ENCODE measurements around the gene MAGI3. TPM values are rescaled to one million over a fixed set of nuclear protein-coding genes. Genes with fewer than 3 reads are reported as not detected.
"Not testable (repeated sequence)": the region's sequence is repeated elsewhere in the genome, so short reads cannot be mapped to it uniquely, and the experiment has no call there.

The MAGI3 gene
- total RNA-seq, 1 donor from 2014 or later = 1.0 TPM

GRCh38 chr1:113456967-113457366 is 66.7 kb downstream of the MAGI3 start:
- ChIA-PET POLR2A (no interaction called here), CTCF (no interaction called here)
- H3K4me3 Mint-ChIP-seq = no peak overlapping the region
- intact Hi-C loops (cut with micrococcal nuclease) = no loop called here
- TF ChIP-seq CTCF (IDR thresholded peaks at IDR 0.05) = no peak
- no peak for ATAC-seq (ENCODE audit: low read depth)
- H3K27ac Mint-ChIP-seq = no peak overlapping the region
- H3K9me3 Mint-ChIP-seq = no peaks in the 10 kb centered on the region
- DNase-seq = no peak
- H3K27me3 Mint-ChIP-seq = peaks cover 3% of the 10 kb centered on the region
- no peaks in the 10 kb centered on the region for H3K4me1 Mint-ChIP-seq
- H3K36me3 Mint-ChIP-seq (ENCODE audit: low read depth) = no peaks in the 10 kb centered on the region

GRCh38 chr1:113459279-113459678 is 69.0 kb downstream of the MAGI3 start:
- CTCF ChIA-PET = no interaction called here
- TF ChIP-seq CTCF (IDR thresholded peaks at IDR 0.05) = no peak
- peaks cover 3% of the 10 kb centered on the region for H3K27me3 Mint-ChIP-seq

DNA sequence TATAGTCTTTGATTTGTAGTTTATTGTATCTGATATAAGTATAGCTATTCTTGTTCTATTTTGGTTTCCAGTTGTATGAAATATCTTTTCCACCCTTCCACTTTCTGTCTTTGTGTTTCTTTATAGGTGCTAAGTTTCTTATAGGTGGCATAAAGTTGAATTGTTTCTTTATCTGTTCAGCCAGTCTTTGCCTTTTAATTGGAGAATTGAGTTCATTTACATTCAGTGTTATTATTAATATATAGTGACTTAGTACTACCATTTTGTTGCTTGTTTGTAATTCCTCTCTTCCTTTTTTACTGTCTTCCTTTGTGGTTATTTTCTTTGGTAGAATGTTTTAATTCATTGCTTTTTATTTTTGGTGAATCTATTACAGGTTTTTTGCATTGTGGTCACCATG is 77.7 kb downstream of the MAGI3 start:
- Mint-ChIP-seq H3K9me3 (peaks cover 9% of the 10 kb centered on the region), H3K4me1 (no peaks in the 10 kb centered on the region), H3K27me3 (peaks cover 4% of the 10 kb centered on the region), H3K36me3 (ENCODE audit: low read depth) (no peaks in the 10 kb centered on the region), H3K27ac (no peak overlapping the region), H3K4me3 (no peak overlapping the region)
- no peak for TF ChIP-seq CTCF (IDR thresholded peaks at IDR 0.05)
- POLR2A ChIA-PET = no interaction called here
- DNase-seq = no peak
- CTCF ChIA-PET = no interaction called here
- ATAC-seq (ENCODE audit: low read depth) = no peak
- intact Hi-C loops (cut with micrococcal nuclease) = no loop called here

More at GRCh38 chr1:113459279-113459678, 69.0 kb downstream of the MAGI3 start:
- POLR2A ChIA-PET = no interaction called here
- no peak overlapping the region for H3K4me3 Mint-ChIP-seq
- intact Hi-C loops (cut with micrococcal nuclease) = no loop called here
- H3K27ac Mint-ChIP-seq = no peak overlapping the region
- H3K9me3 Mint-ChIP-seq = no peaks in the 10 kb centered on the region
- H3K4me1 Mint-ChIP-seq = no peaks in the 10 kb centered on the region
- ATAC-seq (ENCODE audit: low read depth) (no peak), DNase-seq (no peak)
- no peaks in the 10 kb centered on the region for H3K36me3 Mint-ChIP-seq (ENCODE audit: low read depth)

DNA sequence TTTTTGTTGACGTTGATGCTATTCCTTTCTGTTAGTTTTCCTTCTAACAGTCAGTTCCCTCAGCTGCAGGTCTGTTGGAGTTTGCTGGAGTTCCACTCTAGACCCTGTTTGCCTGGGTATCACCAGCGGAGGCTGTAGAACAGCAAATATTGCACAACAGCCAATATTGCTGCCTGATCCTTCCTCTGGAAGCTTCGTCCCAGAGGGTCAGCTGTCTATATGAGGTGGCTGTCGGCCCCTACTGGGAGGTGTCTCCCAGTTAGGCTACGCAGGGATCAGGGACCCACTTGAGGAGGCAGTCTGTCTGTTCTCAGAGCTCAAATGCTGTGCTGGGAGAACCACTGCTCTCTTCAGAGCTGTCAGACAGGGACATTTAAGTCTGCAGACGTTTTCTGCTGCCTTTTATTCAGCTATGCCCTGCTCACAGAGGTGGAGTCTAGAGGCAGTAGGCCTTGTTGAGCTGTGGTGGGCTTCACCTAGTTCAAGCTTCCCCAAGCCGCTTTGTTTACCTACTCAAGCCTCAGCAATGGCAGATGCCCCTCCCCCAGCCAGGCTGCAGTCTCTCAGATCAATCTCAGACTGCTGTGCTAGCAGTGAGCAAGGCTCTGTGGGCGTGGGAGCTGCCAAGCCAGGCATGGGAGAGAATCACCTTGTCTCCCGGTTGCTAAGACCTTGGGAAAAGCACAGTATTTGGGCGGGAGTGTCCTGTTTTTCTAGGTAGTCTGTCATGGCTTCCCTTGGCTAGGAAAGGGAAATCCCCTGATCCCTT is 88.3 kb downstream of the MAGI3 start:
- peaks cover 35% of the 10 kb centered on the region for H3K9me3 Mint-ChIP-seq
- POLR2A ChIA-PET = not testable (repeated sequence)

DNA sequence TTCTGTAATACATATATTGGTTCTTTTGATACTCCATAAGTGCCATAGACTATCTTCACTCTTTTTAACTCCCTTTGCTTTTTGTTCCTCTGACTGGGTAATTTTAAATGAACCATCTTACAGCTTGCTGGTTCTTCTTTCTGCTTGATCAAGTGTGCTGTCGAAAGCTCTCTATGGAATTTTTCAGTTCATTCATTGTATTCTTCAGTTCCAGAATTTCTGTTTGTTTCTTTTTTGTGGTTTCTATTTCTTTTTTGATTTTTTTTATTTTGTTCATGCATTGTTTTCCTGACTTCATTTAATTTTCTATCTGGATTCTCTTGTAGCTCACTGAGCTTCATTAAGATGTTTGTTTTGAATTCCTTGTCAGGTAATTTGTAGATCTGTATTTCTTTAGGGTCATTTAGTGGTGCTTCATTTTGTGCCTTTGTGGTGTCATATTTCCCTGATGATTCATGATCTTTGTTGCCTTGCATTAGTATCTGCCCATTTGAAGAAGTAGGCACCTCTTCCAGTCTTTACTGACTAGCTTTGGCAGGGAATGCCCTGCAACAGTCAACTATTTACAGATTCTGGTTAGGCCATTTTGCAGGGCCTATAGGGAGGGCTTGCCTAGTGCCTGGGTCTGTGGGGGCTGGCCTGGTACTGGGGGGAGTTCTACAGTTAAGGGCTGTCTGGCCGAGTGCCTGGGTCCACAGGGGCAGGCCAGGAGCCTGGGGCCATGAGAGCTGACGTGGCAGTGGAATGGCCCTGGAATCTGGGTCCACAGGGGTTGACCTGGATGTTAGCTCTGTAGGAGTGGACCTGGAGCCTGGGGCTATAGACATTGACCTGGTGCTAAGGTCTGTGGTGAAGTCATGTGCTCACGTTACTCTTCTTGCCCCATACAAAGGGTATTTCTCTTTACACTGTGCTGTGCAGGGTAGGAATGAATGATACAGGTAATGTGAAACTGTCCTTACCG is 89.7 kb downstream of the MAGI3 start:
- Mint-ChIP-seq H3K4me1 (no peaks in the 10 kb centered on the region), H3K27me3 (no peaks in the 10 kb centered on the region), H3K4me3 (no peak overlapping the region), H3K27ac (no peak overlapping the region), H3K36me3 (ENCODE audit: low read depth) (no peaks in the 10 kb centered on the region), H3K9me3 (peaks cover 30% of the 10 kb centered on the region)
- ChIA-PET POLR2A (no interaction called here), CTCF (no interaction called here)
- intact Hi-C loops (cut with micrococcal nuclease) = no loop called here
- TF ChIP-seq CTCF (IDR thresholded peaks at IDR 0.05) = no peak
- no peak for DNase-seq
- ATAC-seq (ENCODE audit: low read depth) = no peak

More for the DNA sequence above, 88.3 kb downstream of the MAGI3 start:
- H3K36me3 Mint-ChIP-seq (ENCODE audit: low read depth); ATAC-seq (ENCODE audit: low read depth); H3K27me3 Mint-ChIP-seq; H3K4me3 Mint-ChIP-seq; H3K4me1 Mint-ChIP-seq; intact Hi-C loops (cut with micrococcal nuclease); H3K27ac Mint-ChIP-seq; CTCF ChIA-PET; DNase-seq: not testable (repeated sequence)

- CTCF ChIA-PET; ATAC-seq (ENCODE audit: low read depth); intact Hi-C loops (cut with micrococcal nuclease); H3K36me3 Mint-ChIP-seq (ENCODE audit: low read depth); H3K27me3 Mint-ChIP-seq; H3K4me3 Mint-ChIP-seq; H3K4me1 Mint-ChIP-seq; H3K27ac Mint-ChIP-seq; POLR2A ChIA-PET; DNase-seq: not testable (repeated sequence)
- H3K9me3 Mint-ChIP-seq = peaks cover 19% of the 10 kb centered on the region
Observed at GRCh38 chr1:113485131-113485530, 94.8 kb downstream of the MAGI3 start.
